ENCODE data around the gene STX7. TPM values are rescaled to one million over a fixed set of nuclear protein-coding genes. Genes with fewer than 3 reads are reported as not detected.

STX7 gene
- total RNA-seq = 57.8 and 59.8 TPM in 2 replicates

GRCh38 chr6:132512638-132513632 is at the start of gene STX7:
Gene STX7, minus strand, starts transcription at chr6:132513116. Its CDS starts 9,586 bp downstream, at chr6:132503530.

GRCh38 chr6:132552372-132552771 is 39.5 kb upstream of the STX7 start, which contains the start of gene TAAR8:
Gene TAAR8, plus strand, starts transcription at chr6:132552672. Its CDS starts 21 bp downstream, at chr6:132552693.

GRCh38 chr6:132537977-132538376 is 25.1 kb upstream of the STX7 start, which contains the start of gene TAAR9:
Gene TAAR9, plus strand, starts transcription at chr6:132538277. Its CDS starts 13 bp downstream, at chr6:132538290.

GRCh38 chr6:132400883-132401617 is 111.9 kb downstream of the STX7 start, which contains the start of gene MOXD1:
Gene MOXD1, minus strand, starts transcription at chr6:132401475. Its CDS starts 49 bp downstream, at chr6:132401426.

Other genes starting within 250 kb of the STX7 start
- 0.22 TPM in 1 of 2 replicates, not detected in the other for gene MOXD1, start 111.6 kb downstream of the STX7 start, total RNA-seq
- not detected in 2 replicates for gene TAAR9, start 25.2 kb upstream of the STX7 start, total RNA-seq
- not detected in 2 replicates for gene TAAR8, start 39.6 kb upstream of the STX7 start, total RNA-seq
- not detected in 2 replicates for gene TAAR6, start 57.2 kb upstream of the STX7 start, total RNA-seq
- not detected in 2 replicates for gene TAAR5, start 76.6 kb upstream of the STX7 start, total RNA-seq
- not detected in 2 replicates for gene TAAR2, start 111.2 kb upstream of the STX7 start, total RNA-seq
- not detected in 2 replicates for gene TAAR1, start 146.1 kb upstream of the STX7 start, total RNA-seq
- not detected in 2 replicates for gene VNN1, start 200.9 kb upstream of the STX7 start, total RNA-seq
- not detected in 2 replicates for gene VNN2, start 244.8 kb upstream of the STX7 start, total RNA-seq